ENCODE data around the gene ILF3. TPM values are rescaled to one million over a fixed set of nuclear protein-coding genes. Genes with fewer than 3 reads are reported as not detected.
"Not testable (repeated sequence)": the region's sequence is repeated elsewhere in the genome, so short reads cannot be mapped to it uniquely, and the experiment has no call there.

Gene ILF3
- total RNA-seq, 1 donor from 2014 or later: 160 TPM

GRCh38 chr19:10642473-10643171 lies 11.5 kb upstream of the ILF3 start:
- no peak for DNase-seq

DNA sequence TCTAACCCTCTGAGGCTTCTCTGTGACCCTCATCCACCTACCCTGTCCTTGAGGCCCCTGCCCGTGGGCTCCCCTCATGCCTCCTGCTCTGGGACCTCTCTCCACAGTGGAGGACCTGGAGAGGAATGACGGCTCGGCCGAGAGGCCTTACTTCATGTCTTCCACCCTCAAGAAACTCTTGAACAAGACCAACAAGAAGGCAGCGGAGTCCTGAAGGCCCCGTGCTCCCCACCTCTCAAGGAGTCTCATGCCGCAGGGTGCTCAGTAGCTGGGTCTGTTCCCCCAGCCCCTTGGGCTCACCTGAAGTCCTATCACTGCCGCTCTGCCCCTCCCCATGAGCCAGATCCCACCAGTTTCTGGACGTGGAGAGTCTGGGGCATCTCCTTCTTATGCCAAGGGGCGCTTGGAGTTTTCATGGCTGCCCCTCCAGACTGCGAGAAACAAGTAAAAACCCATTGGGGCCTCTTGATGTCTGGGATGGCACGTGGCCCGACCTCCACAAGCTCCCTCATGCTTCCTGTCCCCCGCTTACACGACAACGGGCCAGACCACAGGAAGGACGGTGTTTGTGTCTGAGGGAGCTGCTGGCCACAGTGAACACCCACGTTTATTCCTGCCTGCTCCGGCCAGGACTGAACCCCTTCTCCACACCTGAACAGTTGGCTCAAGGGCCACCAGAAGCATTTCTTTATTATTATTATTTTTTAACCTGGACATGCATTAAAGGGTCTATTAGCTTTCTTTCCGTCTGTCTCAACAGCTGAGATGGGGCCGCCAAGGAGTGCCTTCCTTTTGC lies 10.8 kb upstream of the ILF3 start:
- DNase-seq: peak; percentile 49

DNA sequence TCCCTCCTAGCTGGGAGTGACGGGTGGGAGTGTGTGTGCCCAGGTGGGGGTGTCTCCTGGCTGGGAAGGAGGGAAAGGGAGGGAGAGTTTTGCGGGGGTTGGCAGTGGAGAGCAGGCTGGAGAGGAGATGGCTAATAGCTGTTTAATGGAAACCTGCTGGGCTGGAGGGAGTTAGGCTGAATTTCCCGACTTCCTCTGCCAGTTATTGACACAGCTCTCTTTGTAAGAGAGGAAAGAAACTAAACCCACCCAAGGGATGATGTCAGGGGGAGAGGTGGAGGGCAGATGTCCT lies 10.2 kb upstream of the ILF3 start:
- DNase-seq: peak; percentile 86

DNA sequence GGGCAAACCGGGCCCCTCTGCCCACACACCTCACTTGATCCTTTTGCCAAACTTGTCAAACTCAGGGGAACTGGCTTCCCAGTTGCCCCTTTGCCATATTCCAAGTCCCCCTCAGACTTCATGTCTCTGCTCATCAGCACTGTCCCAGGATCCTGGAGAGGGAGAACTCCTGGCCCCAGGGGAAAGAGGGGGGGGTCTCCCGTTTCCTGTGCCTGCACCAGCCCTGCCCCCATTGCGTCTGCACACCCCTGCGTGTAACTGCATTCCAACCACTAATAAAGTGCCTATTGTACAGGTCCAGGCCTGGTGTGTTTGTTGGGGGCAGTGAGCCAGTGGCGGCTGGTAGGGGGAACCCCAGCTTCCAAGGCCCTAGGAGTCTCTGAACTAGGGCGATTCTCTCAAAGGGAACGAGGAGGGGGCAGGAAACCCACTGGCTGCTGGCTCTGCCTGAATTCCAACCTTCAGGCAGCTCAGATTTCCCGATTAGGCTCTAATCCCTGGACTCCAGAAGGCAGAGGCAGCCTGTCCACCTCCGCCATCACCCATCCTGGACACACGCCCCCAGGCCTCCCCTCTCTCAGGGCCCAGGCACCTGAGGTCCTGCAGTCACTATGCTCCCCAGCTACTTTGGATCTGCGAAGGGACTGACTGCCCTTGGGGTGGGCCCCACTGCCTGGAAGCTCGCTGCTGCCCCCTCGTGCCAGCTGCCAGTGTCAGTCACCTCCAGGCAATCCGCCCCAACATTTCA lies 9.7 kb upstream of the ILF3 start:
- DNase-seq: peak; percentile 95

DNA sequence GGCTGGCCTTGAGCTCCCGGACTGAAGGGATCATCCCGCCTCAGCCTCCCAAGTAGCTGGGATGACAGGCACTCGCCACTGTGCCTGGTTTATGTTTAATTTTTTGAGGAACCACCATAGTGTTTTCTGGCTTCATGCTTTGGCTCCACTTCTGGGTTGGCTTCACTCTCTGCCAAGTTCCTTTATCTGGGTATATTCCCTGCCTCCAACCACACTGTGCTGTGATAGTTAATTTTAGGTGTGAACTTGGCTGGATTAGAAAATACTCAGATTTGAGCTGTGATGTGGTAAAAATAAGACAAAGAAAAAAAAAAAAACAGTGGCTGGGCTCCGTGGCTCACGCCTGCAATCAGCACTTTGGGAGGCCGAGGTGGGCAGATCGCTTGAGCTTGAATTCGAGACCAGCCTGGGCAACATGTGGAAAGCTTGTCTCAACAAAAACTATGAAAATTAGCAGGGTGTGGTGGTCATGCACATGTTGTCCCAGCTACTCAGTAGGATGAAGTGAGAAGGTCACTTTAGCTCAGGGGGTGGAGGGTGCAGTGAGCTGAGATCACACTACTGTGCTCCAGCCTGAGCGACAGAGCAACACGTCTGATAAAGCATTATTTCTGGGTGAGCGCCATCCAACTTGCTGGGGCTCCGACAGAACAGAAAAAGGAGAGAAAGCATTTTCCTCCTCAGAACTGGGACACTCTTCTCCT lies 7.5 kb upstream of the ILF3 start:
- peak; percentile 40 for DNase-seq

GRCh38 chr19:10648360-10648759 lies 5.8 kb upstream of the ILF3 start:
- no peak for DNase-seq

GRCh38 chr19:10651851-10652250 lies 2.3 kb upstream of the ILF3 start:
- peak; percentile 57 for DNase-seq

DNA sequence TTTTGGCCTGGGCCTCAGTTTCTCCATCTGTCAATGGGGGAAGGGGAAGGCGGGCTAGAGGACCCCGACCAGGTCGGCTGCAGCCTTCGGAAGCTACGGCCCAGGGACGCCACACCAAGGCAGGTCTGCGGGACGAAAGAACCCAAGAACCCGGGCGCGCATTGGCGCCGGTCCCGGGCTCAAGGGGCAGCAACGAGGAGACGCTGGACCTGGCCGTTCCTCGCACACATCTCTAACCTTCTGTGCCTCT lies 739 bp upstream of the ILF3 start:
- no peak for DNase-seq

GRCh38 chr19:10654610-10655456 lies 687 bp downstream of the ILF3 start:
- DNase-seq: peak; percentile 75

DNA sequence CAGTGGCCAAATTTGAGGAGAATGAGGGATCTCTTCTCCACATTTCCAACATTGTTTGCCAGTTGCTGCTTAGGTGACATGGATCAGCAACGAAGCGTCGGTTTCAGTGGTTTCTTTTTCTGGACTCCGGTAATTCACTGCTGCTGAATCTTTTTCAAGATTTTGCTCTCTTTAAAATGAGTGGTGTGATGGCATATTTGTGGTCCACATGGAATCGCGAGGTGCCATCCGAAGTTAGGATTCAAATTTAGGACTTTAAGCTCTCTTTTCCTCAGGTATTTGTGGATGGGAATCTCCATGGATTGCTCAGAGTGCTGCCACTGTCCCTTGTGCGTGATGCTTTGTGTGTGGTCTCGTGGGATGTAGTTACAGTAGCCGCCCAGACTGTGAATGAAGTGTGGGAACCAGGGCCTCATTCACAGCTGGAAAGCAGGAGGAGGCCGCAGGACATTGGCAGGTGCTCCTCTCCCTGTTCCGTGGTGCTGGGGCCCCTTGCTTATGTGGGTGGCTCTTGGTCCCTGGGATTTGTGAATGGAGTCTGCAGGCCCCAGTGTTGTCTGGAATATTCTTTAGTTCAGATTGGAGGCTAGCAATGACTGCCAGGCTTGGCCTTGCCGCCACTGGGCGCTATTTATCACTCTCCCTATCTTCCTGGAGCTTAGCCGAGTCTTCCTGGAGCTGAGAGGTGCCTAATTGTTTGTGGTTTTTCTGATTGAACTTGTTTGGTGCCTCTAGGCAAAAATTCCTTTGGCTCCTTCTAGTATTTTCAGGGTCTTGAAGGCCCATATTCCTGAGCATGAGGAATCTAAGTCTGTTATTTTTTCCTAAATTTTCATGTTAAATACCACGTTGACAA lies 1.5 kb downstream of the ILF3 start:
- DNase-seq: peak; percentile 37

DNA sequence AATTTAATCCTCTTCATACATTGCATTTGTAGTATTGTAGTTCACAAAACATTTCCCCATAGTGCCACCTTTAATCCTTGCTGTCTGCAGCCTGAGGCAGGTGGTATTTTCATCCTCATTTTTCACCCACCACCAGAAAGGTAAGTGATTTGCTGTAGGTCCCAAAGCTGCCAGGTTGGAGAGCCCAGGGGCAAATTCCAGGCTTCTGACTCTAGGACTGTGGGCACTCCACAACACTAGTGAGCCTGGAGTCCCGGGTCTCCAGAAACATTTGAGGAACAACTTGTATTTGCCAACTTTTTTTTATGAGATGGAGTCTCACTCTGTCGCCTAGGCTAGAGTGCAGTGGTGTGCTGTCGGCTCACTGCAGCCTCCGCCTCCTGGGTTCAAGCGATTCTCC lies 6.2 kb downstream of the ILF3 start:
- DNase-seq: no peak

DNA sequence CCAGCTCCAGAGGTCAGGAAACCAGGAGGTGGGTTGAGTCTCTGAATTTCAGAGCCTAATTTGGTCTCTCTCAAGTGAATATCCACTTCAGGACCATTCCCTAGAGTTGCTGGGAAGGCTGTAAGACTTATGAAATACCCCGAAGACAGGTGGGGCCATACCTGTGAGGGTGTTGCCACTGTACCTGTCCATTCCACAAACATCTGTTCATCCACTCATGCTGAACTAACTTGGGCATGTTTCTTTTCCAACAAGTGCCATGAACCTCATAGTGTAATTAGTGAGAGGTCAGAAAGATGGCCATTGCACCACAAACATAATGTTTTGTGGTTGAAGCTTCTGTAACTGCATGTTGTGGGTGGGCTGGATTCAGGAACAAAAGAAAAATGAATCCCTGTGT lies 7.8 kb downstream of the ILF3 start:
- no peak for DNase-seq

DNA sequence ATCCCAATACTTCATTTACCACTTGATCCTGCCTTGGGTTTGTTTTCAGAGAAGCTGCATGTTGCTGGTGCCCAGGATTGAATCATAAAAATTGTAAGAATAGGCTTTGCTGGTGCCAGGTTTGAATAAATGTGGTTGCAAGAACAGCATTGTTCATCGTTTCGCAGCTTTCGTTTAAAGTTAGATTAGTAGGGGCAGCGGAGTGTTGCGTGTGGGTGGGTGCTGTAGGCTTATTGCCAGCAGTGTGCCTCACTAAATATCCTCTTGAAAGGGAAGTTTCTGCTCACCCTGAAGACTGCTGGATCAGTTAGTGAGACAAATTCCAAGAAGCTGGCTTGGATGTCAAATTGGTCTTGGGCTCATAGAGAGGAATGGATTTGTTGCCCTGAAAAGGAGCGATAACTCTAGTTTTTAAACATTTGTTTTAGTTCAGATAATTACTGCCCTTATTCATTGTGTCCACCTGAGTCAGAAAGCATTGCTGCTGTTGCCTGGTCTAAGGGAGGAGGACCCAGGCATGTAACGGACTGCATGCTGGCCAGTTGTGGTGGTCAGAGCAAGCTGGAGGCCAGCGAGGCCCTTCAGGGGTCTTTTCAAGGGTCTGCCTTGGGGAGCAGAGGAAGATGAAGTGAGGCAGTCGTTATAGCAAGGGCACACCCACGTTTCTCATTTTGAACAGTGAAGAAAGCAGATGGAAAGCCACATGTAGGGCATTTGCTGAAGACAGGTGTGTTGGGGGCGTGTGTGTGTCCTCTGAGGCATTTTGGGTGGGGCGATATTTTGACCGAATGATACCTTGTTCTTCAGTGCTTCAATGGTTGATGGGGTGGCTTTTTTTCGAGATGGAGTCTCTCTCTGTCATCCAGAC lies 8.5 kb downstream of the ILF3 start:
- no peak for DNase-seq

GRCh38 chr19:10663252-10663563 lies 9.1 kb downstream of the ILF3 start:
- not testable (repeated sequence) for DNase-seq

- no peak for DNase-seq
These were observed 13.7 kb downstream of the ILF3 start for GRCh38 chr19:10667867-10668266.

GRCh38 chr19:10669246-10669645 lies 15.1 kb downstream of the ILF3 start:
- no peak for DNase-seq

DNA sequence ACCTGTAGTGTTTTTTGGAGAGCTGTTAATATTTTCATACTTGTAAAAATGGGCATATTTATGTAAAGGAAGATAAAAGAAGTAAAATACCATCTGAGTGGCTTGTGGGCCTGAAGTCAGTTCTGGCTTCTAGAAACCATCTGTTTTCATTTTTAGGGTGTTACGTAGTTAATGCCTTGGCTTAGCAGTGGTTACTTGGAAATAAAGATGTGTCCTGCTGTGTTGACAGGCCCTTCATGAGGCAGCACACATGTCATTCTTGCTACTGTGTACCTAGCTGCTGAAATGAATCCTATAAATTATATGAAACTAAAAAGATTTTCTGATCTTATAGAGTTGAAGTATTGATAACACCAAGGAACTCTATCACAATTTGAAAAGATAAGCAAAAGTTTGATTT lies 16.0 kb downstream of the ILF3 start:
- no peak for DNase-seq

- DNase-seq: no peak
These were observed 17.0 kb downstream of the ILF3 start for GRCh38 chr19:10670876-10671804.

DNA sequence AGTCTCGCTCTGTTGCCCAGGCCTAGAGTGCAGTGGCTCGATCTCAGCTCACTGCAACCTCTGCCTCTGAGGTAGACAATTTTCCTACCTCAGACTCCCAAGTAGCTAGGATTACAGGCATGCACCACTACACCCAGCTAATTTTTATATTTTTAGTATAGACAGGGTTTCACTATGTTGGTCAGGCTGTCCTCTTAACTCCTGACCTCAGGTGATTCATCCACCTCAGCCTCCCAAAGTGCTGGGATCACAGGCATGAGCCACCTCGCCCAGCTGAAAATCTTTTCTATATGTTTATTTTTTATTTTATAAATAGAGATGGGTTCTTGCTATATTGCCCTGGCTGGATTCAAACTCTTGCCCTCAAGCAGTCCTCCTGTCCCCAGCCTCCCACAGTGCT lies 17.8 kb downstream of the ILF3 start:
- not testable (repeated sequence) for DNase-seq
